NCI-H2081 treated with DMSO at 0.1 percent for 48 hours (cell line): ENCODE results near the gene GPX5.
"Not testable (repeated sequence)": the region's sequence is repeated elsewhere in the genome, so short reads cannot be mapped to it uniquely, and the experiment has no call there.

Experiments used
- DNase-seq: peaks from one replicate; lab custom pipeline; 2025; lab: John Stamatoyannopoulos, UW

Gene GPX5, protein sequence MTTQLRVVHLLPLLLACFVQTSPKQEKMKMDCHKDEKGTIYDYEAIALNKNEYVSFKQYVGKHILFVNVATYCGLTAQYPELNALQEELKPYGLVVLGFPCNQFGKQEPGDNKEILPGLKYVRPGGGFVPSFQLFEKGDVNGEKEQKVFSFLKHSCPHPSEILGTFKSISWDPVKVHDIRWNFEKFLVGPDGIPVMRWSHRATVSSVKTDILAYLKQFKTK

DNA sequence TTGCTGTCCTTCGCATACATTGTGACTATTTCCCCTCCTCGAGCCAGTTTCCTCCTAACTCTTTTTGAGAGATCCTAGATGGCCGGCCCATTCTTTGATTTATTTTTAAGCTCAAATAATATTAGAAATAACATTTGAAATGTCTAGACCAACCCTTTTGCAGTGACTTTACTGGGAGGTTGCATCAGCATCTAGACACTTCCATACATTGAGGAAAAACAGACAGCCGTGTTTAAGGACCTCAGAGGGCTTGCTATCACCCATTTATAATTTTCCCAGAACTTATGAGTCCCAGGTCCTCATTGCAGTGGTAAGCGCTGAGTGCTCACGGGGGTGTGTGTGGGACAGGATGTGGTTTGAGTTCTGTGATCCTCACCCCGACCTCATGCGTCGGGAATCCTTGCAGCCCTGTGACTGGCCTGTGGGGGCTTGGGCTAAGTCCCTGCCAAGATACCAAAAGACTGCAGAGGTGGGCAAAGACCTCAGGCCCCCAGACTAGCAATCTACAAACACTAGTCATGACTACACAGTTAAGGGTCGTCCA is at the start of gene GPX5:
GPX5 (plus strand) TSS at position 386 of the 544 bp plus-strand sequence; CDS start at position 519, 133 bp downstream.
- DNase-seq = no peak

DNA sequence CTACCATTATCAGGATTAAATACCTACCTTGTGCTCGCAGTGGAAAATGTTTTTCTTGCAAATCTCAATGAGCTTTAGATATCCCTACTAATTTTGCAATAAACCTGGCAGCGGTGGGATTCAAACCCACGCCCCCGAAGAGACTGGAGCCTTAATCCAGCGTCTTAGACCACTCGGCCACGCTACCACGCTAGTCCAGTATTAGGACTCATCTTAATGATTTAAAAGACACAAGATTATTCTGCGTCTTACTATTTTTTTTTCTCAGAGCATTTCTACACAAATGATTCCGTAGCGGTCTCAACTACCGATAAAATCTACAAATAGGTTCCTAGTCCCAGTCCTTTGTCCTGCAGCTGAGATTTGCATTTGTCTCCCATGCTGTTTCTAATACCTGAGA is 47.2 kb upstream of the GPX5 start:
- no peak for DNase-seq

DNA sequence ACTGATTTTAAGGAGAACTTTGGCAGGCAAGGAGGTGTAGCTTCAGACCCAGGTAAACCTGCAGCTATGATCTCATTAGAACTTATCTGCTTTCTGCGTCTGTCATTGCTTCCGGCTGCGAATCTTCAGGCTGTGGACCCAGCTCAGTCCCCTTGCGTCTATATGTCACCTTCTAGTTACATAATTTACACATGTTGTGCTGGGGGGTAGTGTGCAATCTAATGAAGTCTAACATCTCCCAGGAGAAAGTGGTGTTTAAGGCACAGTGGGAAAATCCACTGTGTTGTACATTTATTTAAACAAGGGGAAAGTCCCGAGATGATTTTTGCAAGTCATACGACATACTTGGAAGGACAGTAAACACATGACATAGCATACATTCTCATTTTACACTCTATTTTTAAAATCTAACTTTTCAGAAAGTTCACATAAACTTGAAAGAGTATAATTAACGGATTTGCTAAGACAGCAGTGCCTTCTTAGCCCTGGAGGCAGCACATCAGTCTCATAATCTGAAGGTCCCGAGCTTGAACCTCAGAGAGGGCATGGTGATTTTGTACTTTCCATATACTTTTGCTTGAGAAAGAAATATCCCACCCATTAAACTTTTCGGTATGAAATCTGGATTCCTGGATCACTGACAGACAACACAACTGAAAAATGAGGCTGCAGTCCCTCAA is 45.3 kb upstream of the GPX5 start:
- DNase-seq = no peak

DNA sequence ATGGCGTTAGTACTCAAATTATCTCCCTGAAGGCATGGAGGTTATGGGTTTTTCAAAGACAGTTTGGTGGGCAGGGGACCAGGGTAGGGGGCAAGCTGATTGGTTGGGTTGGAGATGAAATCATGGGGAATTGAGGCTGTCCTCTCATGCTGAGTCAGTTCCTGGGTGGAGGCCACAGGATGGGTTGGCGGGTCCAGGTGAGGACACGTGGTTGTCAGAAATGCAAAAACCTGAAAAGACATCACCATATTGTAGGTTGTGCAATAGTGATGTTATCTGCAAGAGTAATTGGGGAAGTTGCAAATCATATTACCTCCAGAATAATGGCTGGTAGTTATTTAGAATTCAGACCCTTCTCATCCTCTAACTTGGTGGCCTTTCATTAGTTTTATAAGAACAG is 40.2 kb upstream of the GPX5 start:
- no peak for DNase-seq

DNA sequence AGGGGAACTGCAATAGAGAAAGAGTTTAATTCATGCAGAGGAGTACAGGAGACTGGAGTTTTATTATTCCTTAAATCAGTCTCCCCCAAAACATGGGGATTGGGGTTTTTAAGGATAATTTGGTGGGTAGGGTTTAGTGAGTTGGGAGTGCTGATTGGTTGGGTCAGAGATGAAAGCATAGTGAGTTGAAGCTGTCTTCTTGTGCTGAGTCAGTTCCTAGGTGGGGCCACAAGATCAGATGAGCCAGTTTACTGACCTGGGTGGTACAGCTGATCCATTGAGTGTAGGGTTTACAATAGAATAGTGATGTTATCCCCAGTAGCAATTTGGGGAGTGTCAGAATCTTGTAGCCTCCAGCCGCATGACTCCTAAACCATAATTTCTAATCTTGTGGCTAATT is 39.1 kb upstream of the GPX5 start:
- DNase-seq = no peak

DNA sequence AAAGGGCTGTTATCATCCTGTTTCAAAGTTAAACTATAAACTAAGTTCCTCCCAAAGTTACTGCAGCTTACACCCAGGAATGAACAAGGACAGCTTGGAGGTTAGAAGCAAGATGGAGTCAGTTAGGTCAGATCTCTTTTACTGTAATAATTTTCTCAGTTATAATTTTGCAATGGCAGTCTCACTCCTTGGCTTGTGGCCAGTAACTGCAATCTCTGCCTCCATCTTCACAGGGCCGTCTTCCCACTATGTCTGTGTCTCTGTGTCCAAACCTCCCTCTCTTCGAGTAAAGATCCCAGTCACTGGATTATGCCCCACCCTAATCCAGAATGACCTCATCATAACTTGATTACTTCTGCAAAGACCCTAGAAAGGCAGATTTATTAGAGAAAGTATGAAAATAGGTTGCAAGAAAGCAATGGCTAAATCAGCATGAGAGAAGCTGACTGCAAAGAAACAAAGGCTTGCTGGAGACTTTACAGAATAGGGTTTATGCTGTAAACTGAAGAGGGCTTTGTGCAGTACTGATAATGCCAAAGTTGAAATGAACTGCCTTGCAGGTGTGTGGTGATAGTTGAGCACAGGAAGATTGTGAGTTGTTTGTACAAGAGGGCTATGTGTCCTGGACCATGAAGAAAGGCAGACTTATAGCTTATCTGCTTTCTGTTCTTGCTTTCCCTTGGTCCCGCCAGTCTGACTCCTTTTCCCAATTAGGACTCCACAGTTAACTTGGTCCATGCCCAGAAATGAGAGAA is 38.5 kb upstream of the GPX5 start:
- no peak for DNase-seq

DNA sequence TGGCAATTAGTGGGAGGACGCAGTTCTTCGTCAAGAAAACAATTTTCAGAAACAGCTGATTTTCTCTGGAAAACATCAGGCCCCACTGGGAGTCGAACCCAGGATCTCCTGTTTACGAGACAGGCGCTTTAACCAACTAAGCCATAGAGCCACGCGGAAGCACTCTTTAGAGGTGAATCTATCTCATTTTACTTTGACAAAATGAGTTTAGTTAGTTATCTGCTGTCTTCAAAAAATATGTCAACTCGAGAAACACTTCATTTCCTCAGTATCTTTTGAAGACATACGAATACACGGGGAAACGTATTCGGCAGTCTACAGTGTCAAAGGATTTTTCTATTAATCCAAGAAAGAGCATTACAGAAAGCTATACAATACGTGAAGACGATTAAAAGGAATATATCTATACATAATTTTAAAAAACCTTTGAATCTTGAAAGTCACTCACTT is 36.7 kb upstream of the GPX5 start:
- no peak for DNase-seq

DNA sequence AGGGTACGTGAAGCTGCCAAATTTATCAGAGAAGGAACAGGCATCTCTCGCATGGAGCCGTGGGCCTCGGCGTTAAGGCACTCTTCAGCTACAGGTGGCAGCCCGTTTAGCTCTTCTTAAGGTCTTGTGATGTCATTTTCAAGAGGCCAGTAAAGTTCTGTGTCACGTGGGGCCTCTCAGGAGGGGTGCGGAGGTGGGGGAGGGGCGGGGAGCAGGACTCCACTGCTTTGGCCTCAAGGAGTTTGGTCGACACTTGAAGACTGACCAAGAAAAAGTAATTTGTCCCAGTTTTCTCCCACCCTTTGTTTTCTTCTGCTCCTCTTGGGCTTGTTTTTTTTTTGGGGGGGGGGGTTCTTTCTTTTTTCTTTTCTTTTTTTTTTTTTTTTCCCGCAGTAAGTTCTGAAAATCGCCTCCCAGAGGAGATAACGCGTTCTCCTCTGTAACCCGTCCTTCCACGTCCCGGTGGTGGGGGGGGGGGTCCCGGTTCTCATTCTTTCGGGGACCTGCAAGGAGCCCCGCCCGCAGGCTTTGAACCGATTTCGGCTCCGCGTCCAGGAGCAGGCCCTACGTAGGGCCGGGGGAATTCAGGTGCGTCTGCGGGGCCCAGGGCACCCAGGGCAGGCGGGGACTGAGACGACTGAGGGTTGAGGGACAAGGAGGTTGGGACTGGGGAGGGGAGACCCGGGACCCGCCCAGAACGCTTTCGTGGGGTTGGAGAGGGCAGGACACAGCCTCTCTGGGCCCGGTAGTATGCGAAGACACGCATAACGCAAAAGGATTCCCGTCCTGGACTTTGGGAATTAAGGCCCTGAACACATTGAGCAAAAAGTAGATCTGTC is 36.1 kb upstream of the GPX5 start:
- no peak for DNase-seq

DNA sequence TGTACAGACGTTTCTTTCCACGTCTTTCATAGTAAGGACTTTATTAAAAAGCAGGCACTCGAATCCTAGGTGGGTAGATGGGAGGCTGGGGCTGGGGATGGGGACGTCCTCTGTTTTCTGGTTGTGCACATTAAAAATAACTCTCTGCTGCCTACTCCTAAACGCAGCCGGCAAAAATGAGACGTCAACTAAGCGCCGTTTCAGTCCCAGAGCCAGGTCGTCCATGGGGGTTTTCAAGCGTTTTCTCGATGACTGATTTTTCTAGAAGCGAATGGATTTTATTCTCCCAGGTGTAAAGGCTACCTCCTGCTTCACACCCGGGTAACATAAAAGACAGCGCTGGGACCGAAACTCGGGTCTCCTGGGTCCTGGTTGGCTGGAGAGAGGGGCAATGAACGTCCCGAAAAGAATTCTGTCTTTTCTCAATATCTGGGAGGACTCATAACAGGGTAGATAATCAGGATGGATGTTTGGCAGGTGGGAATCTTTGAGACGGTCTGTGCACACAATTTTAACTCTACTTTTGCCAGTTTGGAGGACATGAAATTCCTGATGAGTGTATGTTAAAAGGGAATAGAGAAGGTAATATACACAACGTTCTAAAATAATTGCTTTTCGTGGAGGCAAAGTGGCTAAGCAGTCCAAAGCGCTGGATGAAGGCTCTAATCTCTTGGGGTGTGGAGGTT is 35.3 kb upstream of the GPX5 start:
- DNase-seq = no peak

DNA sequence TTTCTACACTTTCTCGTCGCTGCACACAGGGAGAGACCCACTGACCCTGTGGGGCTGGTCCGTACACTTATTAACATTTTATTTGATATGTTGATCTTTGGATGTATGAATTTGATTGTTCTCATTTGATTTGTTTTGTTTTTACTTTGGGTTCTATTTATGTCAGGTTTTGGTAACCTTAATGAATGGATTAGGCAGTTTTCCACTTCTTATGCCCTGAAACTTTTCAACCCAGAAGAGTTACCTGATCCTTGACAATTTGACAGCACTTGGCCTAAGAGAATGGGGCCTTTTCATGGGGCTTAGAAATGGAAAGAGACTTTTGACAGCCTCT is 33.7 kb upstream of the GPX5 start:
- DNase-seq = no peak

DNA sequence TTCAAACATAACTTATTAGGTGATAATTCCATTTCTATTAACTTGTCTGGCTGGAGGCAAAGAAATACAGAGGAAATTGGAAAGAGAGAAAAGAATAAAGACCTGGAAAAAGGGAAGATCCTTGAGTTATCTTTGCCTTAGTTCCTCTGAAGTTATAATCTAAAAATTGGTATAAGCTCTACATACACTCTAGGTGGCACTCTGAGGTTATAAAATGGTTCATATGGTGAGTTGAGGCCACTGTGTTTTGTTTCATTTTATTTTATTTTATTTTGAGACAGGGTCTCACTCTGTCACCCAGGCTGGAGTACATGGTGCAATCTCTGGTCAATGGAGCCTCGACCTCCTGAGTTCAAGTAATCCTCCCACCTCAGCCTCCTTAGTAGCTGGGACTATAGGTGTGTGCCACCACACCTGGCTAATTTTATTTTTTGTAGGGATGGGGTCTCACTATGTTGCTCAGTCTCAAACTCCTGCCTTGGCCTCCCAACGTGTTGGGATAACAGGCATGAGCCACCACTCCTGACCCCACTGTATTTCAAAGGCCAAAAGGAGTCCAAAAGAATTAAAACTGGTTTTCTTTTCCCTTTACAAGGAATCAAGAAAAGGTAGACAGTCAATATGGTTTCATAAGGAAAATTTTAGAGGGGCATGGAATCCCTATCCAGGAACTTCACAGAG is 29.4 kb upstream of the GPX5 start:
- DNase-seq = no peak

DNA sequence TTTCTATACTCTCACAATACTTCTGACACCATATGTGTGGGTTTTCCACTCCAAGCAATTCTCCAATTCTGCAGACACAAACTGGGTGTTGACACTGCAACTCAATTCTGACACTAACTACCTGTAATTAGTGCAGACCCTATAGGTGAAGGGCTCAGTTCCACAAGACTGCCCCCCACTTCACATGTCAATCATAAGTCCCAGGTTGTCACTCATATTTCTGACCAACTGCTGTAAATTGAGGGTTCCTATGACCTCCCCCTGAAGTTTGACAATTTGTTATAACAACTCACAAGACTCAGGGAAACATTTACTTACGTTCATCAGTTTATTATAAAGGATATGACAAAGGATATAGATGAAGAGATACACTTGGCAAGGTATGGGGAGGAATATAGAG is 28.4 kb upstream of the GPX5 start:
- no peak for DNase-seq

DNA sequence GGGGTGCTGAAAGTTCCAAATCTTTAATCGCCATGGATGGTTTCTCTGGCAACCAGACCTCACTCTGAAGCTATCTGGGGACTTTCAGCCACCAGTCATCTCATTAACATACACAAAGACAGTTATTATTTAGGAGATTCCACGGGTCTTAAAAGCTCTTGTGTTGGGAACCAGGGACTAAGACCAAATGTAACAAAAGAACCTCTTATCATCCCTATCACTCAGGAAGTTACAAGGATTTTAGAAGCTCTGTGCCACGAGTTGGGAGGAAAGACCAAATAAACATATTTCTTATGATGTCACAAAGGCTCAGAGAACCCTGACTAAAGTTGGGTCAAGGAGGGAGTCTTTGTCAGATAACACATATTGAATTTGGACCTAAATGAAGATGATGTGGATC is 27.8 kb upstream of the GPX5 start:
- no peak for DNase-seq

DNA sequence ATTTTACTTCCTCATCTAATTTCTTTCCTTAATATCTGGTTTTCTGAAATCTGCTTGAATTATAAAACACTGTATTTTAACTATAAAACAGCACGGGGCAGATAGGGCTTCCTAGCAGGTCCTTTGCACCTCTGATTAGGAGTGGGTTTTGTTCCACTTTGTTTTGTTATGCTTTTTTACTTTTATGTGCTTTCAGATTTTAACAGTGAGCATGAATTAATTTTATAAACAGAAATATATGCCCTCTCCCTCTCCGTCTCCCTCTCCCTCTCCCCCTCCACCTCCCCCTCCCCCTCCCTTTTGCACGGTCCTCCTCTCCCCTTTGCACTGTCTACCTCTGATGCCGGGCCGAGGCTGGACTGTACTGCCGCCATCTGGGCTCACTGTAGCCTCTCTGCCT is 24.4 kb upstream of the GPX5 start:
- DNase-seq = no peak

DNA sequence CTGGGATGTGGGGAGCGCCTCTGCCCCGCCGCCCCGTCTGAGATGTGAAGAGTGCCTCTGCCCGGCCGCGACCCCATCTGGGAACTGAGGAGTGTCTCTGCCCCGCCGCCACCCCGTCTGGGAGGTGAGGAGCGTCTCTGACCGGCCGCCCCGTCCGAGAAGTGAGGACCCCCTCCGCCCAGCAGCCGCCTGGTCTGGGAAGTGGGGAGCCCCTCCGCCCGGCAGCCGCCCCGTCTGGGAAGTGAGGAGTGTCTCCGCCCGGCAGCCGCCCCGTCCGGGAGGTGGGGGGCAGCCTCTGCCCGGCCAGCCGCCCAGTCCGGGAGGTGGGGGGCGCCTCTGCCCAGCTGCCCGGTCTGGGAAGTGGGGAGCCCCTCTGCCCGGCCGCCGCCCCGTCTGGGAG is 23.5 kb upstream of the GPX5 start:
- DNase-seq = not testable (repeated sequence)

DNA sequence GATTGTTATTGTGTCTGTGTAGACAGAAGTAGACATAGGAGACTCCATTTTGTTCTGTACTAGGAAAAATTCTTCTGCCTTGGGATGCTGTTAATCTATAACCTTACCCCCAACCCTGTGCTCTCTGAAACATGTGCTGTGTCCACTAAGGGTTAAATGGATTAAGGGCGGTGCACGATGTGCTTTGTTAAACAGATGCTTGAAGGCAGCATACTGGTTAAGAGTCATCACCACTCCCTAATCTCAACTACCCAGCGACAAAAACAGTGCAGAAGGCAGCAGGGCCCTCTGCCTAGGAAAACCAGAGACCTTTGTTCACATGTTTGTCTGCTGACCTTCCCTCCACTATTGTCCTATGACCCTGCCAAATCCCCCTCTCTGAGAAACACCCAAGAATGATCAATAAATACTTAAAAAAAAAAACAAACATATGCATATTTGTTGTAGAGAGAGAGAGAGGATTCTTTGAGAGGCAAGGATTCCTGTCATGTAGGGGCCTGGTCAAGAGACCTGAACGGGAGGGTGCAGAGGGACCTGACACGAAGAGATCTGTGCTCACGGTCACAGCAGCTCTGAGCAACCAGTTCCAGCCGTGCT is 22.9 kb upstream of the GPX5 start:
- not testable (repeated sequence) for DNase-seq

DNA sequence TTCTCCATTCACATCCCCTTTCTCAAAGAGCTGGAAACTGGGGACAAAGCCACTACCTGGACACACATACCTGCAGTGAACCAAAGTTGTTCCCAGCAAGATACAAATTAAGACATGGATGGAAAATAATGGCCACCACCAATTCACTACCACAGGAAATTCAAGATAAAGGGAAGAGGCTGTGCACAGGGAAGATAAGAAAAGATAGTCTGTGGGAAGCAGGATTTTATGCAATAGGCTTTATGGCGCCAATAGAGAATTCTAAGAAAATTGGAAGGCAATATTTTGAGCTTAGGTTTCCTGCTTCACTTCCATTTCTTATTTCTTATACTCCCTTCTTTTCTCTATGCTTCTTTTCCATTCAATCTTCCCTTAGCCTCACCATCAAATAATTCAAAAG is 19.9 kb upstream of the GPX5 start:
- DNase-seq = no peak

DNA sequence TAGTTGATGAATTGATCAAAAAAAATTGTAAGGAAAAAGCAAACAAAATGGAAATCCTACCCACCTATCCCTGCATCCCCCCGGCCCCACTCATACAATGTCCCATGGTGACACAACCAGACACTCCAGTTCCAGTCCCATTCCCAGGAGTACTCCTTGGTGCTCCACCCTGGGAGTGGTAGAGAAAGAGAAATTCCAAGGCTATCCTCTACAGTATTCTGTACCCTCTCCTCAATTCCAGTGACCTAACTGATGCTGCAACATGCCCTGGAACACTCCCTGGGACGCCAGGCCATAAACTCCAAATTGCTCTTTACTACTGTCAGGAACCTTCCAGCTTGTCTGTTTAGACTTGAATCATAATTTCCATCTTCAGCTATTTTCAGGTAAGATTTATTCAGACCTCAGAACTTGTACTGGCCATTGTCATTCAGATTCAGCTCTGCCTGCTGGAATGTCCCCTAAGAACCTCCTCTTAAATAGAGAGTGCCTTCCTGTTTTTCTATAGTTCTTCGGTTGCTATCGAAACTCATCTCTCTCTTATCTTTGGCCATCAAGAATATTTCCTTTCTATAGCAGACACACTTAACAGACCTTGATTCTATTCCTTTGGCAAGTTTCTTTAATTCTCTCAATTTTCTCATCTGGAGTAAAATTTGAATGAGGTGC is 18.7 kb upstream of the GPX5 start:
- DNase-seq = no peak

DNA sequence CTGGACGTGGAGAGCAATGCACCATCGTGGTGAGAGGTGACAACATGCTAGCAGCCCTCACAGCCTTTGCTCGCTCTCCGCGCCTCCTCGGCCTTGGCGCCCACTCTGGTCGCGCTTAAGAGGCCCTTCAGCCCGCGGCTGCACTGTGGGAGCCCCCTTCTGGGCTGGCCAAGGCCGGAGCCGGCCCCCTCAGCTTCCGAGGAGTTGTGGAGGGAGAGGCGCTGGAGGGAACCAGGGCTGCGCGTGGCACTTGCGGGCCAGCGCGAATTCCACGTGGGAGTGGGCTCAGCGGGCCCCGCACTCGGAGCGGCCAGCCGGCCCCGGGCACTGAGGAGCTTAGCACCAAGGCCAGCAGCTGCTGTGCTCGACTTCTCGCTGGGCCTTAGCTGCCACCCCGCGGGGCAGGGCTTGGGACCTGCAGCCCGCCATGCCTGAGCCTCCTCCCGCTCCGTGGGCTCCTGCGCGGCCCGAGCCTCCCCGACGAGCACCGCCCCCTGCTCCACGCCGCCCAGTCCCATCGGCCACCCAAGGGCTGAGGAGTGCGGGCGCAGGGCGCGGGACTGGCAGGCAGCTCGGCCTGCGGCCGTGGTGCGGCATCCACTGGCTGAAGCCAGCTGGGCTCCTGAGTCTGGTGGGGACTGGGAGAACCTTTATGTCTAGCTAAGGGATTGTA is 13.9 kb upstream of the GPX5 start:
- DNase-seq = no peak
